CD4-positive, alpha-beta T cell treated with Interleukin-17A for 1 hour (primary cell): Measurements from ENCODE around the gene CCR1.
A peak's percentile ranks its signal among the peaks of the same experiment; 100 is the strongest.

Experiments
- DNase-seq: peaks from one replicate; pipeline ENCODE4 v3.0.0-alpha.2; 2020

CCR1 gene

DNA sequence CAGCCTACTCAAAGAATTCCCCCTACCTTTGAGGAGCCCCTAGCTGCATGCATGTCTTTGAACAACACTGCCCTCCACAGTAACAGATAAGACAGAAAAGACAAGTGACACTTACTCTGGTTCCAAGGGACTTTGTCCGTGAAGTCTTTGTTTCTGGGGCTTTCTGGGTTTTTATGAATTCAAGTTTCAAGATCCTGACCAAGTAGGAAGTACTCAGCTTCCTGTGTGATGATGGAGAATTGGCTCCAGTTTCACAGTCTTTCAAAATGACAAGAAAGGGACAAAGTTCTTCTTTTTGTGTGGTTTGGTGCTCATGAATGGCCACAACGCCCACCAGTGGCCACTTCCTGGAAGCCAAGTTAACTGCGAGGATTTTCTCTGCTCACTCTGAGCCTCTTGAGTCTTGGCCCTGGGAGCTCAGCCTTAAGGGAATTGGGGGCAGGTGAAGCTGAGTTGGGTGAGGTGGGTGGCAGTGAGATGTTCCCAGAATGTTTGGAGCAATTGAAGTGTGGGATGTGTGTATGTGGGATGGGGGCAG, at the start of gene CCR1:
CCR1 (minus strand) TSS at position 147 of the 538 bp plus-strand sequence. CDS start 4,000 bp downstream, outside the sequence.
- peak; percentile 56 for DNase-seq

DNA sequence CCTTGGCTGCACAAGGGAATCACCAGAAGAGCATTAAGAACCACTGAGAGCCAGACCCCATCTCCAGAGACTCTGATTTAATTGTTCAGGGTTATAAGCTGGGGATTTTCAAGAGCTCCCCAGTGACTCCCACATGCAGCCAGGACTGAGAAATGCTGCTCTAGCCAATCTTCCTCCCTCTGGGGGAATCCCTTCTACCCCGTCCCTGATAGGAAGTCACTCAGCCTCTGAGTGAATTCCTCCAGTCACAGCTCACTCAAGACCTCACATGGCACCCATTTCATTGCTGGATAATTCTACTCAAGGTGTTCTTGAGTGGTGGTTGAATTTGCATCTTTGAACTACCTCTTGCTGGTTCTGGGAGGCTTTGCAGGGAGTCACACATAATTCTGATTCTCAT, 44.9 kb upstream of the CCR1 start:
- no peak for DNase-seq

DNA sequence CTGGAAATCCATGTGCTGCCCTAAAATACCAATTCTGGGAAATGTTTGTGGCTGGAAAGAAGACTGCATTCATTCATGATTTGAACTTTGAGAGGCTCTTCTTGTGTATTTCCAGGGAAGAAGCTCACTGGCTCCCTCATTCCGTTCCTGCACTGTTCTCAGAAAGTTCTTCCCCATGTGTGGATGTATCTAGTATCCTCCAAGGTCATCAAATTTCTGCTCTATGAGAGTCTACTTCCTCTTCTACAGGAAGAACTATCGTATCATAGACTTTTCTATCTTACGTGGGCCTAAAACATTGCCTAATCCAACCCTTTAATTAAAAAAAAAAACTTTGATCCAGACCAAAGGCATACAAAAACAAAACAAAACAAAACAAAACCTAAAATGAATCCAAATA, 37.0 kb upstream of the CCR1 start:
- DNase-seq = no peak

DNA sequence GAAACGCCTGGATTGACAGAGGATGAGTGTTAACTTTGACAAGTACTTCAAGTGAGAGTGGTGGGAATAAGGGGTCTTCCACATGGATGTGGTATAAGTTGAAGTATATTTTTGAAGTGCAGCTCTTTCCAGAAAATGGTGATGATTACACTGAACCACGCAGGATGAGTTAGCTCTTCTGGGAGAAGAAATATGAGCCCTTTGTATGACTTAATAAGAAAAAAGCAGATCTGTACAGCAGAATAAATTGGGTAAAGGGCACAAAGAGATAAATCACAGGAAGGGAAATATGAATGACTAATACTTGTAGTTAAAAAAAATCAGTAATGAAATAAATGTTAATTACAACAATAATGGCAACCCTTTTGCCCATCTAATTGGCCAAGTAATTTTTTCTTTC, 35.4 kb upstream of the CCR1 start:
- no peak for DNase-seq

DNA sequence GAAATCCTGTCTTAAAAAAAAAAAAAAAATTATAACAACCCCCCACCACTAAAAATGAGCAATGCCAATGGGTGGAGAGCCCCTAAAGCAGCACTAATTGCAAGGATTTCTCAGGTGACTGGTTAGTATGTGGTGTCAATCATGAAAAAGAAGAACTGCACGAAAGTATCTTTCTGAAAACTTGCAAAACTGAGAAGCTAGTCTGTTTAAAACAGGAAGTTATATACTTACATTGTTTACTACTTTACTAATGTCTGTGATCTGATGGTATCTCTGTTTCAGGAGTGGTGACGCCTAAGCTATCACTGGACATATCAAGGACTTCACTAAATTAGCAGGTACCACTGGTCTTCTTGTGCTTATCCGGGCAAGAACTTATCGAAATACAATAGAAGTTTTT, 34.0 kb upstream of the CCR1 start, which contains the start of gene CCR3:
CCR3 (plus strand) TSS at position 341 of the 400 bp plus-strand sequence. CDS start 22,699 bp downstream, outside the sequence.
- no peak for DNase-seq

DNA sequence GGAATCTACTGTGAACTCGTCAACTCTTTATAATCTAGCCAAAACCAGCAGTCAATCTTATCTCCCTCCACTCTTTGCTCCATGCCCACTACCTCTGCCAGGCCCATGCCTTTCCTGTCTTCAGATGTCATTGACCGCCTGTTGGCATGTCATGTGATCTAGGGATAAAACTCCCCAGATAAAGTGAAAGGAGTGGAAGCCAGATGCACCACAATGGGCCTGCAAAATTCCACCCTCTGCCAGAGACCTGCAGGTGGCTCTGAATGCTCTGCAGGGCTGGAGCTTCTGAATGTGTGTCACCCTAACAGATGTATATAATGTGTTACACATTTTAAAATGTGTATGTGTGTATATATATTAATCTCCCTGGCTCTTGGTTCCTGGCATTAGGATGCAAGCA, 31.8 kb upstream of the CCR1 start:
- DNase-seq = no peak

DNA sequence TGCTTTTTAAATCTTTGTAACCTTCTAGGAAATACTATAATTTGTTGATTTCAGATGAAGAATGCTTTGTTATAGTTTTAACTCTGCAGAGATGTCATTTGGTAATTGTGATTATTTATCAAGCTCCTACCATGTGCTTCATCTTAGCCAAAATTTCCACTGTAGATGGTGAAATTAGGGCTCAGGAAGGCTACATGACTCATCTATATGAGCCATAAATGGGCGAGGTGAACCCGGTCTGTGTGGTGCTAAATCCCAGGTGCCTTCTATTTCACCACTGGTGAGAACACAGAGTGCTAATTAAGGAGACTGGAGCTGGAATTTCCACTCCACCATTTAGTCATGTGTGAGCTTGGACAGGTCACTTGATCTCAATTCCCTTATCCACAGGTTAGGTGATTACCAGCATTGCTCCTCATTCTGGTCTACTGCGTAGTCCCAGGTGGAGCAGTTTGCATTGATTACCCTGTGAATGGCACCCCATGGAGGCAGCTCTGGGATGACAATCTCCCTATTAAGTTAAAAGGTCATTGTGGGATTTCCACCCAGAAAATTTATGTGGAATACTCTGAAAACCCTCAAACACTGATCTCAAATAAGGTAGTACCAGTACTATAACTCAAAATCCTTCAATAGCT, 31.3 kb upstream of the CCR1 start:
- DNase-seq = no peak

DNA sequence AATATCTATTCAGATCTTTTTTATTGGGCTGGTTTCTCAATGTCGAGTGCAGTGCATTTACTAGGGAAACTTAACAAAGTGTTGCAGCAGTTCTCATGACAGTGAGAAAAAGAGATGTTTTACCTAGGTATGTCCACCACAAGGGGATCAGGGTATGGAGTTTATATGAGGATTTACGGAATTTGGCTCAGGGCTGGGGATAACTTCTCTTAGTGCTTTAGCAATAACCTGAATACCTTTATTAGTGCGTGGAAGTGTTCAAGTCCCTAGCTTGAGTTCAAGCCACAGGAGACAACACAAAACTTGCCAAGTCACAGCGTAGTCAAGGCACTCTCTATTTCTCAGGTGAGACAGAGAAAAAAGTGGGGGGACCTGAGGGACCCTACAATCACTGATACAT, 30.3 kb upstream of the CCR1 start:
- DNase-seq = no peak

DNA sequence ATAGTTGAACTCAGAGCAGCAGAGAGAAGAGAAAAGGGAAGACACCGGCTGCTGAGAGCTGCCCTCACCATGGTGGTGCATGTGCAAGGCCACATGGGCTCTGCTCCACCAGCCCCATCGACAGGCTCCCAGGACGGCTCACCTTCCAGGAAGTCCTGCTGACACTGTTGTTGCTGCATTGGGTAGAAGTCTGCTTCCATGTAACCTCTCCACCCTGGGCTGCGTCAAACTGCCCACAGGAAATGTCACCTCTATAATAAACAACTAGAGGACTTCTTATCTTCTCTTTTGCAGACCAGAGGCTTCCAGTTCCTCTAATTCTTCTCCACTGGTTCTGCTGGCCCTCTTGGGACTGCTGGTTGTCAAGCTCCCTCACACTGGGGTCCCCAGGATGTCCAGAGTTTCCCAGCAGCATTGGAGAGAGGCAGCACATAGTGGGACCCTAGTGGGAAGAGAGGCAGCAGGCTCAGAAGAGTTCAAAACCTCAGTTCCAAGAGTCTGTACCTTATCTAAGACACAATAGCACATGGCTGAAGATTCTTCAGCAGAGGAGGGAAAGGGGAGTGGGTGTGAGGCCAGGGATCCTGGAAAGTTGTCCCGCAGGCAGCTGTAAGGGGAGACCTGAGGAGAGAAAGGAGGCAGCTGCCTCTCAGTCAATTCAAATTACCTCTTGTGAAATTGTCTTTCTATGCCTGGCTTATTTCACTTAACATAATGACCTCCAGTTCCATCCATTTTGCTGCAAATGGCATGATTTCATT, 28.4 kb upstream of the CCR1 start:
- DNase-seq = peak; percentile 18

DNA sequence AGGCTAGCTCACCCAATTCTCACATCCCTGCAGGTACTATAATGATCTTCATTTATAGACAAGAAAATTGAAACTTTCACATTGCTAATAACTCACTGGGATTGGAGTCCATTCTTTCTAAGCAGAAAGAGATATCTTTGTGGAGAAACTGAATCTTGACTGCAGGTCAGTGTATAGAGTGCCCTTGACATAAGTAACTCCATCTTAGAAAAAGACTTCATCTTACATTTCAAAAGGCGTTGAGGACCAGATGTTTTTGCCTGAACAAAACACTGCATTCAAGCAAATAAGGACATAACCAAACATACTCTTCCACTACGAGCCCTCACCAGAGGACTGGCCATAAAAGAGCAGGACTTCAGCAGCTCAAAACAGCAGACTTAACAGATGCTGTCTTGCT, 27.3 kb upstream of the CCR1 start:
- DNase-seq = no peak

DNA sequence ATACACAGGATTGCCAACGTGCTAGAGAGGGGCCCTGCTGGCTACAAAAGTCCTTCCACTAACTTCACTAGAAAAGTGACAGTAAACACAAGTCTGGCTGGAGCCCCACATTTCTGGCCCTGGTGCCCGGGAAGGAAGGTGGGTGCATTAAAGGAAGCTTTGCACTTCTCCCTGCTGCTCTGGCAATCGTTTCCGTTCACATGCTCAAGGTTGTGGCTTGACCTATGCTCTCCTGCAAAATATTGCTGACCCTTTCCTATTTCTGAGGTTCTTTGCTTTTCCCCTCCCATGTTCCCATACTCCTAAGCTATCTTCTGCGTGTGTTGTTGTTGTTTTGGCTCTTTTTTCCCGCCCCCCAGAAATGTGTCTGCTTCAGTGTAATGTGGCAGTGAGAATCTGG, 25.1 kb upstream of the CCR1 start:
- no peak for DNase-seq

DNA sequence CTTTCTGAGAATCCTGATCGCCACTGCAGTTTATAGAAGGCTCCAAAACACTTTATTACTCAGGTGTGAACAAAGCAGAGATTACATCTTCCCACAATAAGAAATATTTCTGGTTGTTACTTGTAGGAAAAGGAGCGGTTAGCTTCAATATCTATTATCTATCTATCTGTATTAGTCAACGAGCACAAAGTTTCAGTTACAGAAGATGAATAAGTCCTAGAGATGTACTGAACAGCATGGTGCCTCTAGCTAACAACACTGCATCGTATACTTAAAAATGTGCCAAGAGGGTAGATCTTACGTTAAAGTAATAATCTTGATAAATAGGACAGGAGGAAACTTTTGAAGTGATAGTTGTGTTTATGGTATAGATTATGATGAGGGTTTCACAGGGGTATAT, 23.2 kb upstream of the CCR1 start:
- no peak for DNase-seq

DNA sequence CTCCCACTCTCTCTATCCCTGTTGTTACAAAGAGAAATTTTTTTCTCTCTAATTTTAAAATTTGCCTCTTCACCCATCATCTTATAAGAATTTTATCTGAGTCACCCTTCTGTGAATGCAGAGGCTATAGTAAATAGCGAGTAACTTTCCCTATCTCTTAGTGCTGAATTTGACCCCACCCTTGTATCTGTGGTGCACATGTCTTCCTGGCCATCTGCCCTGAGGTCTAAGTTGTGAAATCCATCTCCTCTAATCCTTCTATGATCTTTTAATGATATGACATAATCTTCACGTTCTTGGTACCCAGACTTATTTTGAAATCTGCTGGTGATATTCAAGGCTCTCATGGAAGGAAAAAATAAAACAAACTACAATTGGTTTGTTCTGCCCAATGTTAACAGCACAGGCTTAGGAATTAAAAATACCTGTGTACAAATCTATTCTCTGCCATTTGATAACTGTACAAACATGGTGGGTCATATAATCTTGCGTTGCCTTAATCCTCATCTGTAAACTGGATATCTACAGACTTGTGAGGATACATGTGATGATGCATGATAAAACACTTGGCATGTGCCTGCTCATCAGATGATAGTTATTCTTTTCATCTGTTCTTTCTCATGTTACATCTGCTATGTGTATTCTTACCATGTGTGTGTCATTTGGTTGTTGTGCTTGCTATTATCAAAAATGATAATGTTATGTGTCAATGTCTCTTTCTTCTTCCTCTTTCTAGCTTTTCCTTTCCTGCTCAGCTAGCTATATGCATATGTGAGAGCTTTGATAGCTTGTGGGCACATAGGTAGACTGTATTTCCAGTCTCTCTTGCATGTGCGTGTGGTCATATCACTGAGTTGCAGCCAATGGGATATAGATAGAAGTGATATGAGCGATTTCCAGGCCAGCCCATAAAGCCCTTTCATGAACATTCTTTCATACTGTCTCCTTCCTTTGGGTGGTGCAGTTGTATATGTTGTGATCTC, 20.4 kb upstream of the CCR1 start:
- DNase-seq = peak; percentile 16

DNA sequence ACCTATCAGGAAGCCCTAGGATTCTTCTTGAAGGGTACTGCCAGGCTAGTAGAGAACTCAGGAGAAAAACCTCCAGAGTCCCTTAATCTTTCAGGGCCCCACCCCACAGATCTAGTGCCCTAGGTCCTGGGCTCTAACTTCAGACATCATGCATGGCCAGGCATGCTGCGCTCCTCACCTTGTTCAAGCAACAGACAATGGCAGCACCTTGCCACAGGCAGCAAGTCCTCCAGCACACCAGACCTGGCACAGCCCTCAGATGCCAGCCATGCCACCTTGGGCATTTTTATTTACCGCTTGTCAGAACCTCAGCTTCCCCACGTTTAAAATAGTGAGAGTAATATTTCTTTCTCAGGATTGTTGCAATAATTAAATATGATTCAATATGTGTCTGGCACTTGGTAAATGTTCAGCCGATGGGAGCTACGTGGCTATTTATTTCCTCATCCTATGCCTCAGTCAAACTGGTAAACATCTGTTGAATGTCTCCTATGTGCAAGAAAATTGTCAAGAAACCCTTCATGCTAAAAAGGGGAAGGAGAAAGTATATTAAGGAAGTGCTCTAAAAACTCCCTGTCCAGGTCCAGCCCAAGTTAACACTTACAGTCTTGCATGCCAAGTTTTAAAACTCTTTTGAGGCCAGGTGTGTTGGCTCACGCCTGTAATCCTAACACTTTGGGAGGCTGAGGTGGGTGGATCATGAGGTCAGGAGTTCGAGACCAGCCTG, 14.5 kb upstream of the CCR1 start:
- no peak for DNase-seq

DNA sequence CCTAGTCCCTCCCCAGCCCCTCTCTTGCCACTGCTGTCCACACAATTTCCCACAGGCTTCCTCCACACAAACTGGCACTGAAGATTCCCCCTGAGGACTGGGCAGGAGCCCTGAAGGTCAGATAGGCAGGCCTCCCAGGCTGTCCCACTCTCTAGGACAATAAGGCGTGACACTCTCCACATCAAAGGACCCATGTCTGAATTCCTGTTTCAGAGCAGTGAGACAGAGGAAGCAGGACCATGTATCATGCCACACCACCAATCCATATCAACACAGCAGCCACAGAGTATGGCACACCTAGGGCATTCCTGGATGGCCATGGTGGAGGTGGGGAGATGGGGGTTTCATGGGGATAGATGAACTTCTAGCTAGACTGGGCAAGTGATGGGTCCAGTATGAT, 13.8 kb upstream of the CCR1 start:
- DNase-seq = no peak

DNA sequence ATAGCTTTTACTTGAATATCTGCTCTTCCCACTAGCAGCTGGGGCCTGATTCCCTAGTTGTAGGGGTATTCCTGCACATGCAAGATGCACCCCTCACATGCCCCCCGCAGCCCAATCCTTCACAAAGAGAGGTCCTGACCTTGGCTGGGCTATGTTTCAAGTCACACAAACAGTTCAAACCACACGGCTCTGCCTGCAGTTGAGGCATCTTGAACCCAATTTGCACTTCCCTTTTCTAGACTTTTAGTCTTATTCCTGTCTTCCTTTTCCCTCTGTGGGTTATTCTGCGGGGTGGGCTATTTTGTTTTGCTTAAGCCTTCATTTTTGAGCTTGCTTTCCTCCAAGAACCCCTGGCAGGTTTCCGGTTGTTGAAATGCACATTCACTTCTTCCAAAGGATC, 13.3 kb upstream of the CCR1 start:
- no peak for DNase-seq

DNA sequence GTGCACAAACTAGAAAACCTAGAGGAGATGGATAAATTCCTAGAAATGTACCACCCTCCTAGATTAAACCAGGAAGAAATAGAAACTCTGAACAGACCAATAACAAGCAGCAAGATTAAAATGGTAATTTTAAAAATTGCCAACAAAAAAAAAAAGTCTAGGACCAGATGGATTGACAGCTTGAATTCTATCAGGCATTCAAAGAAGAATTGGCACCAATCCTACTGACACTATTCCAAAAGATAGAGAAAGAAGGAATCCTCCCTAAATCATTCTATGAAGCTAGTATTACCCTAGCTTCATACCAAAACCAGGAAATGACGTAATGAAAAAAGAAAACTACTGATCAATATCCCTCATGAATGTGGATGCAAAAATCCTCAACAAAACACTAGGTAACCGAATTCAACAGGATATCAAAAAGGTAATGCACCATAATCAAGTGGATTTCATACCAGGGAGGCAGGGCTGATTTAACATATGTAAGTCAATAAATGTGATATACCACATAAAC, 10.1 kb upstream of the CCR1 start:
- no peak for DNase-seq

DNA sequence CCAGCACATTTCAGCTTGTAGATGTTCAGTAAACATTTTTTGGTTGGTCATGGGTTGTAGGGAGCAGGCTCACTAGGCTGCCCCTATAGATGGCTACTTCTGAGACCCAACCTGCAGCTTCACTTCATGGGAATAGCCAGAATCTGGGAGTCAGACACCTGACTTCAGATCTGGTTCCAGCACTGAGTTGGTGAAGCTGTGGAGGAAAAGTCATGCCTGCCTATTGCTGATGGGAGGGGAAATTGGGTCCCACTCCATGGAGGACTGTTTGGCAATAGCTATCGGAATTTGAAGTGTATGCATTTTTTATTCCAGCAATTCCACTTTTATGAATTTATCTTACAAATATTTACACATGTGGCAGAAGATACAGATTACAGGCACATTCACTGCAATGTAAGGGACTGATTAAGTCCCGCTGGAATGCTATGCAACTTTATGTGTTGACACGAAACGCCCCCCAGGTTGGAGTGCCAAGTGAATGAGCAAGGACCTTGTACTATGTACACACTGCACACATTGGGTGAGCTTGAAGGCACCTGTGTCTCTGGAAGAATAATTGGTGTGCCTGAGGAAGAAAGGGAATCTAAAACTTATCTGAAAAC, 7.8 kb upstream of the CCR1 start:
- DNase-seq = no peak

DNA sequence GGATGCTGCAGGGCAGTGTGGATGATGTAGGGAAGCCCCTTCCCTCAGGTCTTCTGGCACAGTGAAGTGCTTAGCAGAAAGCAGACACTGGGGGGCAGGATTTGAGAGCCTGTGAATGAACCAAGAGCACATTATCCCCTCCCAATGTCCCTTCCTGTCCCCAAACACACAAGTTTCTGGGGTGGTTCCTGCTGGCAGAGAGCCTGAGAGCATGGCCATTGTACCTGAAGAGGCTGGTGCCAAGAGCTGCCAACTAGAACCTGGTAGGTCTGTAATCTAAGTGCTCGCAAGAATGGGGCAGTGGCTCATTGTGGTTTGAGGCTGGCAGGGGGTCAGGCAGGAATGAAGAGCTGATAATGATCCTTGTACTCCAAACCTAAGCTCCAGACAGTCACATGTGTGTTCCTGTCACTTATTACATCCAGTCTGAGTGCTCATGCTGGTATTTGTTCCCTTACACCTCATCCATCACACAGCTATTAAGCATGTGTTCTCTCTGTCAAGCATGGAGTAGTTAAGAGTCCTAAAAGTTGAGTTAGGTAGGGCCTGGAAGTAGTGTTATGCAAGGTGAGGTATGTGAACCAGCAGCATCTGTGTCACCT, 6.7 kb upstream of the CCR1 start:
- DNase-seq = peak; percentile 21

DNA sequence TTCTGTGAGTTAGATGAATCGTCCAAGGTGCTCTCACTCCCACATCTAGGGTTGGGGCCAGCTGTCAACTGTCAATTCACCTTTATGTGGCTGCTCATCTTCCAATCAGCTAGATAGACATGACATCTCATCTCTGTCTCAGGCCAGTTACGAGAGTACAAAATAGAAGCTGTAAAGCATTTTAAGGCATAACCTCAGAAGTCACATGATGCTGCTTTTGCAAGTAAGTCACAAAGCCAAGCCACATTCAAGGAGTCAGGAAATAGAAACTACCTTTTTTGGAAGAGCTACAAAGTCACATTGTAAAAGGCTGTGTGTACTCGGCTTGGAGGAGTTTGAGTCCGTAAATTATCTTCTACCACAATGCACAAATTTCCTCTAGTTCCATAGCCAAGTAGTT, 5.1 kb upstream of the CCR1 start:
- peak; percentile 55 for DNase-seq

DNA sequence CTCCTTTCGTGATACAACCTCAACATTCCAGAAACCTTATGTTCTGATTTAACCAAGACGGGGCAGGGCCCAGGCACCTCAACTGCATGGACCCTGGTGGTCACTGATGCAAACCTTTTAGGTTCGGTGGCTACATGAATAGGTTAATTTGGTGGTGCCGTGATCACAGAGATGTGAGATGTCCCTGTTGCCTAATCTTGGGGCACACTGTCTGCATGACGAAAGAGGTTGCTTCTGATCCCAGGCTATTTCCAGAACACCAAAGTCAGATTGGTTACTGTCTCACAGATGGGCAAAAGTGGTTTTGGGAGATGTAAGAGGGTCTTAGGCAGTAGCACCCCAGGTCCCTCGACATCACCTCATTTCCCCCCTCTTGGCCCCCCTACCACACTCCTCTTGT, 4.0 kb upstream of the CCR1 start:
- no peak for DNase-seq
